ENCODE data around the gene TBX4.
"Not testable (repeated sequence)": the region's sequence is repeated elsewhere in the genome, so short reads cannot be mapped to it uniquely, and the experiment has no call there.

TBX4 gene

DNA sequence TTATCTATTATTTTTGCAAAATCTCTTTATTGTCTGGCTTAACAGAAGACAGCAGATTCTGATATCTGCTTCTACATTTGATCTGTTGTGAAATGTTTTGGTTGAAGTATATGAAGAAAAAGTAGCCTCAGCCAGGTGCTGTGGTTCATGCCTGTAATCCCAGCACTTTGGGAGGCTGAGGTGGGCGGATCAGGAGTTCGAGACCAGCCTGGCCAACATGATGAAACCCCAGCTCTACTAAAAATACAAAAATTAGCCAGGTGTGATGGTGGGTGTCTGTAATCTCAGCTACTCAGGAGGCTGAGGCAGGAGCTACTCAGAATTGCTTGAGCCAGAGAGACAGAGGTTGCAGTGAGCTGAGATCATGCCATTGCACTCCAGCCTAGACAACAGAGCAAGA is 75.2 kb downstream of the TBX4 start:
- not testable (repeated sequence) for DNase-seq (ENCODE audit: low read depth in 2 of 2)

DNA sequence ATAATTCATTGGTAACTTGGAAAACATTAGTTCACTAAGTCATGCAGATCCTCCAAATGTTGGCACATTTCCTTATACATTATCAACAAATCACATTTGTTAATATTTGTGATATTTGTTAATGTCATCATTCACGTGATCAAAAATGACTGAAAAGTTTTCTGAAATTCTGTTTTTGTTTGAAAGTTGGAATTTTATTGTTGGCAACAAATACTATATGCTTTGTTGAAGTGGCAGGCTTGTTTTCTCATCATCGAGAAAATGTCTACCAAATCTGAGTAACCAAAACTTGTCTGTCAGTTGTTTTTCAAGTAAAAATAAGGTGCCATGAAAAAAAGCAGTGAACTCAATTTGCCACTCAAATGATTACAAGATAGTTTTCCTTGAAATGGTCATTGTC is 75.9 kb downstream of the TBX4 start:
- DNase-seq (ENCODE audit: low read depth in 2 of 2): no peak

DNA sequence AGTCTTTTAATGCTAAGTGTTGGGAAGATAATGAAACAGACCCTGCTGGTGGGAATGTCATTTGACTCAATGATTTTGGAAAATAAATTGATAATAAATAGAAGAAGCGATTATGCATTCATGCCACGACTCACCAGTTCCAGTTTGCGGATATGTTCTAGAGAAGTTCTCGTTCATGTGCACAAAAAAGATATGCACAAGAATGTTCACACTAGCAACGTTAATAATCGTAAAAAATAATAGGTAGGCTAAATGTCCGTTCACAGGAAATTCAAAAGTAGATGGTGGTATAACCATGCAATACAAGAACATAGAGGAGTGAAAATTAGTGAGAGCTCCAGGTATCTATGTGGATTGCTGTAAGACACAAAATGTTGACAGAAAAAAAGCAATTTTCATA is 79.0 kb downstream of the TBX4 start:
- DNase-seq (ENCODE audit: low read depth in 2 of 2): no peak

DNA sequence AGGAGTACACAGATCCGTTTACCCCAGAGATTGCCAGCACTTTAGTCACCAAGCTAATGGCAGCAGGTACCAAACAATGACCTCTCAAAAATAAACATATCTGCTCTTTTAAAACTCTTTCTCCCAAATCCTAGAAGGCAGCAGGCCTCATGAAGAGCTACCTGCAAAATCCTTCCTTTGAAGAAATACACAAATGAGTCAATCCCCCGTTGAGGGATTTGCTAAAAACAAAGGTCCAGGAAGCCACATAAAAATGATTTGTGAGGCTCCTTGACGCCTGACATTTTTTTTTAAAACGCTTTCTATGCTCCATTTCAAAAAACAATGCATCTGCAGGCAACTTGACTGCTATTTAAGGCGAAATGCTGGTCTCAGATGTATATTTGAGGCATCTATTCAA is 80.6 kb downstream of the TBX4 start:
- no peak for DNase-seq (ENCODE audit: low read depth in 2 of 2)

DNA sequence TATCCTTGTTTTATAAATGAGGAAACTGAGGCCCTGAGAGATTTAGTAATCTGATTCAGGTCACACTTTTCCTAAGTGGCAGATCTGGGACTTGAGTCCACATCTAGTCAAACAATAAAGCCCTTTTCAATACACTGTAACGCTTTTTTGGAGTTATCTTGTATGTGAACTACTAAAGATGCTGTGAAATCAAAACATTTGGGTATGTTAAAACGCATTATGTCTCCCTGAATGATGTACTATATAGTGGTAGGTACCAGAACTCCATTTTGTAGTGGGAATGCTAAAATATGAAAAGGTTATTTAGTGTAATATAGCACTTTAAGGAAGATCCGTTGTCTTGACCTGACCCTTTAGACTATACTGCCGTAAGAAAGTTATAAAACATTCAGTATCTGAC is 81.6 kb downstream of the TBX4 start:
- no peak for DNase-seq (ENCODE audit: low read depth in 2 of 2)

DNA sequence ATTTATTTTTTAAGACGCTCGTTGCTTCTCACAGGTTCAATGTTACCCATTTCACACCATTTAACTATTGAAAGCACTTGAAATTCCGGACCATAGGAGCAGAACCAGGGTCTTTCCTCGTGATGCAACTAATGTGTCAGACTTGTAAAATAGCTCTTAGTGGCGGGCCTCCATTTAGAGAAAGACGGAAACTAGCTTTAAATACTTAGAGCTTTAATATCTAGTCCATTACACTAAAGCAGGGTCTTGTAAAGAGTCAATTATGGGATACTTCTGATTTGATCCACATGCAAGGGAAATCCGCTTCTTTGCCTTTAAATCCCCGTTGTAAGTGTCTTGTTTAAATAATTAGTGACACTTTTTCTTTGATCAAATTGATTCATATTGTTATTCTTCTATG is 82.2 kb downstream of the TBX4 start:
- no peak for DNase-seq (ENCODE audit: low read depth in 2 of 2)

All from stimulated activated CD8-positive, alpha-beta memory T cell treated with anti-CD3 and anti-CD28 coated beads, Interleukin-2, amount 100 ng/mL, for 48 hours (primary cell).